Measurements from ENCODE around the gene SLC29A3. TPM values are rescaled to one million over a fixed set of nuclear protein-coding genes. Genes with fewer than 3 reads are reported as not detected.

The SLC29A3 gene
- total and polyA plus RNA-seq, 10 of the 15 experiments (the other 5 are each of a cell fraction or from before 2014, with no cell fraction given) = 1.5 to 4.0 (median 2.7) TPM

DNA sequence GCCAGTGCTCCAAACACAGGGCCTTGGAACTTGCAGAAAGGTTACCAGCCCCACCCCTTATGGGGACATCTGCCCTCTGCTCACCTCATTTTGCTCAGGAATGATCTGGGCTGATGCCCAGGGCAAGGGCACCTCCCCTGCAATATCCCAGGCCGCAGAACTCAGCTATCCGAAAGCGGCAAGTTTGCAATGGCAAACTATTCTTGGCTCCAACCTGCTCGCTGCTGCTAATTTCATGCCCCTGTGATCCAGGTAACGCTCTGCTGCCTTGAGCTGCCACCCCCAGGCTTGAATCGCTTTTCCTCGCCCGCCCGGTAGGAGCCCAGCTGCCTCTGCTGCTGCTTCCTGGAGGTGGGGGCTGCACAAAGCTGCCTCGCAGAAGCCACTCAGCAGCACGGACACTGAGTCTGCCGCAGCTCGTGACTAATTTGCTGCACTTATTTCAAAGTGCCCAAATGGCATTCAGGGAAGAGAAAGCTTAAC lies 18.2 kb downstream of the SLC29A3 start (continued):
- no peak for TF ChIP-seq RBBP5 (conservative IDR thresholded peaks at IDR 0.05)

DNA sequence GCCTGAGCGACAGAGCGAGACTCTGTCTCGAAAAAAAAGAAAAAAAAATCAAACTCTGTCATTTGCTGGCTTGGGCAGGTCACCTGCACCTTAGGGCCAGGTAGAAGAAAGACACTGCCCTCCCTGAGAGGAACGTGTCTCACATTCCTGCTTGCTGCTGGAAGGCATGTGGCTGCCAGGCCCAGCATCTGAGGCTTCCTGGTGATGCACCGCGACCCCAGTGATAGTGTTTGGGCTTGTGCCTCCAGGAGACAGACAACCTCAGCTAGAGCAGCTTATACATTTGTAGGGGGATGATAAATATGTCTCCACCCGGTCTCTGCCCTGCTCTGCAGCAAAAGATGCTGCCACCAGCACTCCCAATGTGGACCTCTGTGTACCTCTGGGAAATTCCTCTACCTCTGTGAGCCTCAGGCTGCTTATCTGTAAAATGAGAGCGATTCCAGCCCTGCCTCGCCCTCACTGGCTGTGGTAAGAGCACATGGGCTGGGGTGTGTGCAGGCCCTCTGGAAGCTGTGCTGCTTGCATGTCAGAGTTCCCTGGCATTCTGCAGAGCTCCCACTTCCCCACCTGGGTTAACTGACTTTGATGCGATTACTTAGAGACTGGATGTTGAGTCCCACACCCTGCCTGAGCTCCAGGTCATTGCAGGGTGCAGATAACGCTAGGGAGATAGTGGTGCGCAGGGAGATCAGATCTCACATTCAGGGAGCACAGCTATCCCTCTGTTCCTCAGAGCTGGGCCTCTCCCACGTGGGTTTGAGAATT lies 19.9 kb downstream of the SLC29A3 start:
- H3K36me3 ChIP-seq (ENCODE audit: control insufficient read depth in 2 of 2, insufficient read depth in 2 of 2, low read length in 1 of 2) = no peaks in the 10 kb centered on the region
- FAIRE-seq = no peak
- POLR2A ChIA-PET = no interaction called here
- H3K4me1 ChIP-seq (ENCODE audit: control insufficient read depth, insufficient read depth, low read length) = no peaks in the 10 kb centered on the region
- no peak for DNase-seq (ENCODE audit: low read depth, low spot score)
- in situ Hi-C loops (cut with MboI) (no loop called here), intact Hi-C loops (cut with micrococcal nuclease; ENCODE audit: unreplicated experiment) (no loop called here)
- no peak overlapping the region for H3K27ac ChIP-seq (ENCODE audit: control insufficient read depth, insufficient read depth)
- no TSS peak for BruUV-seq (replicated peaks)
- H3K9me3 ChIP-seq (replicated peaks; ENCODE audit: control insufficient read depth, insufficient read depth, low read length) = no peaks in the 10 kb centered on the region
- no peak overlapping the region for H3K4me2 ChIP-seq (ENCODE audit: control insufficient read depth, insufficient read depth)
- H2AFZ ChIP-seq (ENCODE audit: control insufficient read depth, low read depth, low read length) = no peak overlapping the region
- TF ChIP-seq SMARCA5 (IDR thresholded peaks at IDR 0.05) (no peak), MXI1 (IDR thresholded peaks at IDR 0.05; ENCODE audit: low read depth, low read length) (no peak), RAD51 (IDR thresholded peaks at IDR 0.05) (no peak), PAX8 (IDR thresholded peaks at IDR 0.05) (no peak)
- TF ChIP-seq, protein P1, sequence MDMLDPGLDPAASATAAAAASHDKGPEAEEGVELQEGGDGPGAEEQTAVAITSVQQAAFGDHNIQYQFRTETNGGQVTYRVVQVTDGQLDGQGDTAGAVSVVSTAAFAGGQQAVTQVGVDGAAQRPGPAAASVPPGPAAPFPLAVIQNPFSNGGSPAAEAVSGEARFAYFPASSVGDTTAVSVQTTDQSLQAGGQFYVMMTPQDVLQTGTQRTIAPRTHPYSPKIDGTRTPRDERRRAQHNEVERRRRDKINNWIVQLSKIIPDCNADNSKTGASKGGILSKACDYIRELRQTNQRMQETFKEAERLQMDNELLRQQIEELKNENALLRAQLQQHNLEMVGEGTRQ (IDR thresholded peaks at IDR 0.05; ENCODE audit: borderline replicate concordance, low read depth, low read length) = no peak
- TF ChIP-seq, protein P2, sequence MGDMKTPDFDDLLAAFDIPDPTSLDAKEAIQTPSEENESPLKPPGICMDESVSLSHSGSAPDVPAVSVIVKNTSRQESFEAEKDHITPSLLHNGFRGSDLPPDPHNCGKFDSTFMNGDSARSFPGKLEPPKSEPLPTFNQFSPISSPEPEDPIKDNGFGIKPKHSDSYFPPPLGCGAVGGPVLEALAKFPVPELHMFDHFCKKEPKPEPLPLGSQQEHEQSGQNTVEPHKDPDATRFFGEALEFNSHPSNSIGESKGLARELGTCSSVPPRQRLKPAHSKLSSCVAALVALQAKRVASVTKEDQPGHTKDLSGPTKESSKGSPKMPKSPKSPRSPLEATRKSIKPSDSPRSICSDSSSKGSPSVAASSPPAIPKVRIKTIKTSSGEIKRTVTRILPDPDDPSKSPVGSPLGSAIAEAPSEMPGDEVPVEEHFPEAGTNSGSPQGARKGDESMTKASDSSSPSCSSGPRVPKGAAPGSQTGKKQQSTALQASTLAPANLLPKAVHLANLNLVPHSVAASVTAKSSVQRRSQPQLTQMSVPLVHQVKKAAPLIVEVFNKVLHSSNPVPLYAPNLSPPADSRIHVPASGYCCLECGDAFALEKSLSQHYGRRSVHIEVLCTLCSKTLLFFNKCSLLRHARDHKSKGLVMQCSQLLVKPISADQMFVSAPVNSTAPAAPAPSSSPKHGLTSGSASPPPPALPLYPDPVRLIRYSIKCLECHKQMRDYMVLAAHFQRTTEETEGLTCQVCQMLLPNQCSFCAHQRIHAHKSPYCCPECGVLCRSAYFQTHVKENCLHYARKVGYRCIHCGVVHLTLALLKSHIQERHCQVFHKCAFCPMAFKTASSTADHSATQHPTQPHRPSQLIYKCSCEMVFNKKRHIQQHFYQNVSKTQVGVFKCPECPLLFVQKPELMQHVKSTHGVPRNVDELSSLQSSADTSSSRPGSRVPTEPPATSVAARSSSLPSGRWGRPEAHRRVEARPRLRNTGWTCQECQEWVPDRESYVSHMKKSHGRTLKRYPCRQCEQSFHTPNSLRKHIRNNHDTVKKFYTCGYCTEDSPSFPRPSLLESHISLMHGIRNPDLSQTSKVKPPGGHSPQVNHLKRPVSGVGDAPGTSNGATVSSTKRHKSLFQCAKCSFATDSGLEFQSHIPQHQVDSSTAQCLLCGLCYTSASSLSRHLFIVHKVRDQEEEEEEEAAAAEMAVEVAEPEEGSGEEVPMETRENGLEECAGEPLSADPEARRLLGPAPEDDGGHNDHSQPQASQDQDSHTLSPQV (IDR thresholded peaks at IDR 0.05) = no peak
- ATAC-seq = no peak
- no peak overlapping the region for H3K9ac ChIP-seq (ENCODE audit: control insufficient read depth, insufficient read depth, low read length)
- H3K79me2 ChIP-seq (ENCODE audit: control insufficient read depth, insufficient read depth, low read length) = no peaks in the 10 kb centered on the region
- WGBS (ENCODE audit: insufficient coverage, insufficient replicate concordance, low lambda C conversion rate, missing lambda C conversion rate) = 53% methylated on average over 13 of the region's 13 CpGs
- CTCF ChIA-PET = interaction anchor here (0.9 to 1.6 kb wide), 3 partner anchors 16 to 39 kb away, joined by 3 read pairs; no protein-coding TSS in a partner anchor
- no peak overlapping the region for H3K4me3 ChIP-seq
- RAD21 ChIA-PET (ENCODE audit: unreplicated experiment) = no interaction called here
- H3K27me3 ChIP-seq (replicated peaks in 1 of 2; ENCODE audit: control insufficient read depth in 2 of 2, insufficient read depth in 2 of 2, low read length in 1 of 2) = no peaks in the 10 kb centered on the region
- SMC1A ChIA-PET (ENCODE audit: uncharacterized antibody, unreplicated experiment) = no interaction called here
- H4K20me1 ChIP-seq (ENCODE audit: control insufficient read depth, insufficient read depth) = no peaks in the 10 kb centered on the region

Measured in GM12878 (cell line).